Measurements from ENCODE around the gene MED12.
A peak's percentile ranks its signal among the peaks of the same experiment; 100 is the strongest.

MED12 gene

GRCh38 chrX:71182871-71183270 is 64.5 kb downstream of the MED12 start:
- Histone ChIP-seq H3K9me3 (ENCODE audit: control insufficient read depth, insufficient read depth, low read depth, low read length) (no peaks in the 10 kb centered on the region), H3K4me3 (ENCODE audit: low read depth, low read length) (no peak overlapping the region), H3K4me1 (ENCODE audit: control insufficient read depth, insufficient read depth, low read length) (peaks cover 3% of the 10 kb centered on the region; the same call in 1 of the 2 replicates), H3K27ac (ENCODE audit: extremely low read depth, low read depth, low read length) (peak overlapping the region; percentile 62; the same call in 1 of the 2 replicates), H3K36me3 (ENCODE audit: control insufficient read depth in 2 of 2, insufficient read depth in 1 of 2, low read length in 2 of 2) (no peaks in the 10 kb centered on the region)
- TF ChIP-seq ZNF513 (tag by site-specific recombination; IDR thresholded peaks at IDR 0.05), result no peak
- no peak for TF ChIP-seq PBX3 (CRISPR knock-in tag; IDR thresholded peaks at IDR 0.05)
- no peak for TF ChIP-seq REPIN1 (tag by site-specific recombination; IDR thresholded peaks at IDR 0.05; ENCODE audit: low read depth)
- no peak for TF ChIP-seq ZNF768 (tag by site-specific recombination; IDR thresholded peaks at IDR 0.05)
- TF ChIP-seq CTCF (tag by site-specific recombination; IDR thresholded peaks at IDR 0.05), result no peak
- no peak for TF ChIP-seq ZNF311 (tag by site-specific recombination; IDR thresholded peaks at IDR 0.05; ENCODE audit: borderline replicate concordance)
- TF ChIP-seq ZNF449 (tag by site-specific recombination; IDR thresholded peaks at IDR 0.05), result no peak
- no peak for TF ChIP-seq ZBTB6 (tag by site-specific recombination; IDR thresholded peaks at IDR 0.05)
- no peak for TF ChIP-seq ZBTB48 (tag by site-specific recombination; IDR thresholded peaks at IDR 0.05)
- no peak for TF ChIP-seq ZNF341 (tag by site-specific recombination; IDR thresholded peaks at IDR 0.05; ENCODE audit: low read depth)
- TF ChIP-seq ZNF266 (tag by site-specific recombination; IDR thresholded peaks at IDR 0.05; ENCODE audit: low read depth), result no peak
- TF ChIP-seq ZNF280C (tag by site-specific recombination; IDR thresholded peaks at IDR 0.05), result no peak
- no peak for TF ChIP-seq ZNF645 (tag by site-specific recombination; IDR thresholded peaks at IDR 0.05)
- CTCF ChIA-PET, result interaction anchor here (0.6 to 6.6 kb wide), 2 partner anchors 112 to 213 kb away, joined by 3 to 40 read pairs; no protein-coding TSS in a partner anchor
- POLR2A ChIA-PET, result interaction anchor here (0.6 to 2.3 kb wide), 5 partner anchors 10 to 417 kb away, joined by 4 to 19 read pairs (median 16); partner anchors contain the start of genes NONO, TAF1 and ZMYM3
